HEK293T (cell line): Measurements from ENCODE around the gene EIF4G1.

Experiments used
- ARNT ChIP-seq: fragments of 450-650 bp; IDR thresholded peaks from 2 replicates; pipeline ENCODE4 v1.6.1; 2017; ENCODE audit warnings: mild to moderate bottlenecking
- BHLHE40 ChIP-seq: fragments of 450-650 bp; IDR thresholded peaks from 2 replicates; pipeline ENCODE4 v1.6.1; 2016; ENCODE audit warnings: mild to moderate bottlenecking, moderate library complexity, borderline replicate concordance
- ELF4 ChIP-seq: fragments of 450-650 bp; IDR thresholded peaks from 2 replicates; pipeline ENCODE4 v1.6.1; 2017; ENCODE audit warnings: antibody characterized with exemption
- FOXK2 ChIP-seq: fragments of 450-650 bp; IDR thresholded peaks from 2 replicates; pipeline ENCODE4 v1.6.1; 2016; ENCODE audit warnings: mild to moderate bottlenecking
- FOXM1 ChIP-seq: fragments of 450-650 bp; IDR thresholded peaks from 2 replicates; pipeline ENCODE4 v1.6.1; 2017; ENCODE audit warnings: mild to moderate bottlenecking, borderline replicate concordance
- L3MBTL2 ChIP-seq: fragments of 450-650 bp; conservative IDR thresholded peaks from 2 replicates; pipeline ENCODE4 v1.6.1; 2016; ENCODE audit warnings: mild to moderate bottlenecking
- SP1 ChIP-seq: fragments of 450-650 bp; IDR thresholded peaks from 2 replicates; pipeline ENCODE4 v1.6.1; 2017
- SUZ12 ChIP-seq: fragments of 450-650 bp; IDR thresholded peaks from 2 replicates; pipeline ENCODE4 v1.6.1; 2016; ENCODE audit warnings: mild to moderate bottlenecking

DNA sequence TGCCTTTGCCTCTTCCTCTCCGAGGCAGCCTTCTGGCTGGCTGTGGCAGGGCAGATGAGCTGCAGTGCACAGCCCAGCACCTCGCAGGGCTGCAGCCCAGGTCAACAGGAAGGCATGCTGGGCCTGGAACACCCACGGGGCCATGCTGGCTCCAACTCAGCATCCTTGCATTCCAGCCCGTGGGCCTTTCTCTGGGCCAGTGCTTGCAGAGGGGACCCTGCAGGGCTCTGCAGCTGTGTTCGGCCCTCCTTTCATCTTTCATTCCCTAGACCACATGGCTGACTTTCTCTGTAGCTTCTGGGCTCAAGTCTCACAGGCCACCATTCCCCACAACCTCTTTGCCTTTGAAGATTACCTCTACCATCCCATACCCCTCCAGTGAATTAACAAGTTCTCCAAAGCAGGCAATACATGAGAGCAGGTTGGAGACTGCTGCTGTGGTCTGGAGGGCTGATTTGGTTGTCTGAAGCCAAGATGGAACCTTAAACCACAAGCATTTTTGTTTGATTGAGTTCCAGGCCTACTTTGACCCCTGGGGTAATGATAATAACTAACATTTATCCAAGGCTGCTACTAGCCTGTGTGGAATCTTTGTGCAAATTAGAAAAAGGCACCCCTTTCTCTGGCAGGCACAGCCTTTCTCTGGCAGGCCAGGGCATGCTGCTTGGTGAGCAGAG is 28.9 kb downstream of the EIF4G1 start:
- TF ChIP-seq SP1: no peak
- no peak for TF ChIP-seq FOXM1
- no peak for TF ChIP-seq ELF4
- TF ChIP-seq L3MBTL2: no peak
- TF ChIP-seq SUZ12: no peak
- no peak for TF ChIP-seq FOXK2
- no peak for TF ChIP-seq ARNT
- no peak for TF ChIP-seq BHLHE40
